K562 (cell line): Measurements from ENCODE around the gene CSNK1G1. TPM values are rescaled to one million over a fixed set of nuclear protein-coding genes. Genes with fewer than 3 reads are reported as not detected.

Experiments
- ADNP ChIP-seq: fragments of 200-800 bp; sonication (Bioruptor generic); IDR thresholded peaks from 2 replicates; pipeline ENCODE4 v1.6.1; 2016; ENCODE audit warnings: missing genetic modification characterization, missing compliant biosample characterization
- ATF3 ChIP-seq, 2 experiments: fragments of 450-650 bp in 1 of 2; sonication (generic) in 1 of 2; formaldehyde crosslinking in 1 of 2; IDR thresholded peaks in 1 of 2; conservative IDR thresholded peaks in 1 of 2; 2 replicates each; pipeline versions ENCODE4 v1.6.1 to v1.8.1; 2016 to 2023; ENCODE audit warnings: mild to moderate bottlenecking in 2 of 2, moderate library complexity in 2 of 2, inconsistent platforms in 1 of 2, missing genetic modification reagents in 1 of 2
- DACH1 ChIP-seq: fragments of 450-650 bp; IDR thresholded peaks from 2 replicates; pipeline ENCODE4 v1.6.1; 2018; ENCODE audit not compliant: partially characterized antibody
- DDX20 ChIP-seq: fragments of 450-650 bp; IDR thresholded peaks from 2 replicates; pipeline ENCODE4 v1.6.1; 2016; ENCODE audit warnings: missing genetic modification characterization, low read depth, mild to moderate bottlenecking, missing compliant biosample characterization, moderate library complexity
- FOXM1 ChIP-seq, 2 experiments: fragments of 450-650 bp in 1 of 2; sonication (generic) in 1 of 2; formaldehyde crosslinking in 1 of 2; IDR thresholded peaks; 2 replicates each; pipeline versions ENCODE4 v1.6.1 to v1.9.0; 2017 to 2022; ENCODE audit warnings: low read depth in 2 of 2, mild to moderate bottlenecking in 2 of 2, missing genetic modification reagents in 1 of 2, moderate library complexity in 1 of 2
- HNRNPL ChIP-seq: fragments of 200-400 bp; formaldehyde crosslinking; IDR thresholded peaks from 2 replicates; pipeline ENCODE4 v1.6.1; 2017; ENCODE audit warnings: low read depth, mild to moderate bottlenecking, low read length
- MTA2 ChIP-seq: fragments of 450-650 bp; IDR thresholded peaks from 2 replicates; pipeline ENCODE4 v1.6.1; 2016; ENCODE audit warnings: low read depth
- SREBF1 ChIP-seq: fragments of 150-350 bp; IDR thresholded peaks from 2 replicates; pipeline ENCODE4 v1.6.1; 2014; ENCODE audit warnings: antibody characterized with exemption, low read depth, low read length, borderline replicate concordance
- TGIF2 ChIP-seq: sonication (generic); formaldehyde crosslinking; IDR thresholded peaks from 2 replicates; pipeline ENCODE4 v1.8.1; 2022; ENCODE audit warnings: mild to moderate bottlenecking, missing genetic modification reagents, moderate library complexity
- ZBTB7A ChIP-seq: IDR thresholded peaks from 2 replicates; pipeline ENCODE4 v1.6.1; 2011; ENCODE audit warnings: low read depth, mild to moderate bottlenecking, low read length, moderate library complexity, borderline replicate concordance; ENCODE audit not compliant: control insufficient read depth
- ZC3H4 ChIP-seq: sonication (generic); formaldehyde crosslinking; IDR thresholded peaks from 2 replicates; pipeline ENCODE4 v1.9.0; 2021; ENCODE audit warnings: missing genetic modification reagents, borderline replicate concordance
- ZNF133 ChIP-seq: fragments of 250-450 bp; sonication (Bioruptor Pico); IDR thresholded peaks from 2 replicates; pipeline ENCODE4 v1.4.0; 2020; ENCODE audit warnings: mild to moderate bottlenecking
- ZNF165 ChIP-seq: fragments of 250-450 bp; sonication (Bioruptor Pico); IDR thresholded peaks from 2 replicates; pipeline ENCODE4 v1.4.0; 2020; ENCODE audit warnings: borderline replicate concordance
- ZNF23 ChIP-seq: fragments of 250-450 bp; sonication (Bioruptor Pico); IDR thresholded peaks from 2 replicates; pipeline ENCODE4 v1.4.0; 2020; ENCODE audit warnings: mild to moderate bottlenecking
- ZNF232 ChIP-seq: sonication (generic); formaldehyde crosslinking; IDR thresholded peaks from 2 replicates; pipeline ENCODE4 v1.8.0; 2022; ENCODE audit warnings: mild to moderate bottlenecking, missing genetic modification reagents
- polyA plus RNA-seq, 8 experiments: library from polyadenylated mRNA; depleted of rRNA in 4 of 8; stranded (reverse) in 5 of 8; unstranded in 3 of 8; fragments of >200 nt; fragmentation: Nextera tagmentation in 2 of 8; fragmentation: Illumina TruSeq in 1 of 8; extraction: Ambion mirVana in 2 of 8; extraction: Trizol in 1 of 8; gene quantifications; 2 replicates each; pipeline versions ENCODE4 v1.2.1 to v1.2.3, GENCODE V29; 2011 to 2014; ENCODE audit warnings: inconsistent platforms in 1 of 8, missing spikeins in 1 of 8
- total RNA-seq, 7 experiments: library from RNA; depleted of rRNA in 6 of 7; stranded (reverse); fragments of >200 nt in 6 of 7; fragmentation: Illumina TruSeq in 2 of 7; extraction: Trizol in 2 of 7; gene quantifications; 2 replicates each; pipeline versions ENCODE4 v1.2.1 to v1.2.3, GENCODE V29; 2011 to 2021; ENCODE audit warnings: low replicate concordance in 1 of 7
- TF ChIP-seq, protein P1 (sequence below), 2 experiments: fragments of 450-650 bp; IDR thresholded peaks; 2 replicates each; pipeline ENCODE4 v1.6.1; 2016; ENCODE audit warnings: mild to moderate bottlenecking in 2 of 2, borderline replicate concordance in 1 of 2, low read depth in 1 of 2, moderate library complexity in 1 of 2

Gene CSNK1G1
- total and polyA plus RNA-seq, 9 of the 15 experiments (the other 6 are each of a cell fraction or from before 2014, with no cell fraction given), result 4.5 to 18.5 (median 9.5) TPM

- TF ChIP-seq, protein P1, sequence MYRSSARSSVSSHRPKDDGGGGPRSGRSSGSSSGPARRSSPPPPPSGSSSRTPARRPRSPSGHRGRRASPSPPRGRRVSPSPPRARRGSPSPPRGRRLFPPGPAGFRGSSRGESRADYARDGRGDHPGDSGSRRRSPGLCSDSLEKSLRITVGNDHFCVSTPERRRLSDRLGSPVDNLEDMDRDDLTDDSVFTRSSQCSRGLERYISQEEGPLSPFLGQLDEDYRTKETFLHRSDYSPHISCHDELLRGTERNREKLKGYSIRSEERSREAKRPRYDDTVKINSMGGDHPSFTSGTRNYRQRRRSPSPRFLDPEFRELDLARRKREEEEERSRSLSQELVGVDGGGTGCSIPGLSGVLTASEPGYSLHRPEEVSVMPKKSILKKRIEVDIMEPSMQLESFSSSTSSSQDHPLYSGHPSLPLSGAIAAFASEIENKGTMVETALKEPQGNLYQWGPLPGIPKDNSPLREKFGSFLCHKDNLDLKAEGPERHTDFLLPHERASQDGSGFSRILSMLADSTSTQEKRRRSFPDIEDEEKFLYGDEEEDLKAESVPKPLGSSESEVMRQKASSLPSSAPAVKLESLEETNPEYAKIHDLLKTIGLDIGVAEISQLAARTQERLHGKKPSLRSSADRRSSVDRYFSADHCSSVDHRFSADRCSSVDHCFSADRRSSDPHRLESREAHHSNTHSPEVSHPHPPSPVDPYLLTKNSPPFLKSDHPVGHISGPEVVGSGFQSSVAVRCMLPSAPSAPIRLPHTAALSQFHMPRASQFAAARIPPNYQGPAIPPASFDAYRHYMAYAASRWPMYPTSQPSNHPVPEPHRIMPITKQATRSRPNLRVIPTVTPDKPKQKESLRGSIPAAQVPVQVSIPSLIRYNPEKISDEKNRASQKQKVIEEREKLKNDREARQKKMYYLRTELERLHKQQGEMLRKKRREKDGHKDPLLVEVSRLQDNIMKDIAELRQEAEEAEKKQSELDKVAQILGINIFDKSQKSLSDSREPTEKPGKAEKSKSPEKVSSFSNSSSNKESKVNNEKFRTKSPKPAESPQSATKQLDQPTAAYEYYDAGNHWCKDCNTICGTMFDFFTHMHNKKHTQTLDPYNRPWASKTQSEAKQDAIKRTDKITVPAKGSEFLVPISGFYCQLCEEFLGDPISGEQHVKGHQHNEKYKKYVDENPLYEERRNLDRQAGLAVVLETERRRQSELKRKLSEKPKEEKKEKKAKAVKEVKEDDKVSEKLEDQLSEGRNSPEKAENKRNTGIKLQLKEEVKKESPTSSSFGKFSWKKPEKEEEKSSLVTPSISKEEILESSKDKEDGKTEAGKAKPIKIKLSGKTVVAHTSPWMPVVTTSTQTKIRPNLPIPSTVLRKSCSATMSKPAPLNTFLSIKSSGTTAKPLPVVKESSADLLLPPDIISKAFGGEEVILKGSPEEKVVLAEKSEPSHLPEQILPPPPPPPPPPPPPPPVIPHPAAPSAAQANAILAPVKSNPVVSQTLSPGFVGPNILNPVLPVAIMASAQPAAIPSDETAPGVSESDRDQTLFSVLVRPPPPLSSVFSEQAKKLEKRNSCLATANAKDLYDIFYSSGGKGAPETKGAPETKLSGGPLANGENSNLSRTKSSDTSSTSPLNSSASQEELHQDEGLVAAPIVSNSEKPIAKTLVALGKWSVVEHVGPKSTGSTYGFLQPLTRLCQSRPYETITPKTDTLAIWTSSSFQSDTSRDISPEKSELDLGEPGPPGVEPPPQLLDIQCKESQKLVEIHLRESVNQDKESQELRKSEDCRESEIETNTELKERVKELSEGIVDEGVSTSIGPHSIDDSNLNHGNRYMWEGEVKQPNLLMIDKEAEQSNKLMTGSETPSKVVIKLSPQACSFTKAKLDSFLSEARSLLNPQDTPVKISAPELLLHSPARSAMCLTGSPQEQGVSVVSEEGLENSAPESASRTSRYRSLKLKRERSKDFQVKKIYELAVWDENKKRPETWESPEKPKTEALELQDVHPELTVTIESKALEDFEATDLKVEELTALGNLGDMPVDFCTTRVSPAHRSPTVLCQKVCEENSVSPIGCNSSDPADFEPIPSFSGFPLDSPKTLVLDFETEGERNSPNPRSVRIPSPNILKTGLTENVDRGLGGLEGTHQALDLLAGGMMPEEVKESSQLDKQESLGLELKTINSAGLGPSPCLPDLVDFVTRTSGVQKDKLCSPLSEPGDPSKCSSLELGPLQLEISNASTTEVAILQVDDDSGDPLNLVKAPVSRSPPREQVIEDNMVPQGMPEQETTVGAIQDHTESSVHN (IDR thresholded peaks at IDR 0.05; ENCODE audit: borderline replicate concordance in 1 of 2, low read depth in 1 of 2), result no peak
- no peak for TF ChIP-seq DDX20 (tag)
- no peak for TF ChIP-seq ZNF133 (CRISPR knock-in tag)
- no peak for TF ChIP-seq ZNF23 (CRISPR knock-in tag)
- TF ChIP-seq DACH1, result no peak
- no peak for TF ChIP-seq ZC3H4 (CRISPR knock-in tag)
- TF ChIP-seq ATF3 (IDR thresholded peaks at IDR 0.05), result no peak
- TF ChIP-seq ATF3 (CRISPR knock-in tag; conservative IDR thresholded peaks at IDR 0.05), result no peak
- no peak for TF ChIP-seq FOXM1 (IDR thresholded peaks at IDR 0.05; ENCODE audit: low read depth)
- TF ChIP-seq FOXM1 (CRISPR knock-in tag; IDR thresholded peaks at IDR 0.05; ENCODE audit: low read depth), result no peak
- TF ChIP-seq ZBTB7A, result peak; percentile 67; the same call in 1 of the 2 replicates
- TF ChIP-seq ZNF232 (CRISPR knock-in tag), result no peak
- TF ChIP-seq SREBF1, result 0 out of 2 replicates have a peak, but pooled peaks have one; percentile 38
- TF ChIP-seq HNRNPL, result no peak
- no peak for TF ChIP-seq ADNP
- TF ChIP-seq ZNF165 (CRISPR knock-in tag), result no peak
- no peak for TF ChIP-seq TGIF2 (CRISPR knock-in tag)
- peak; percentile 76 for TF ChIP-seq MTA2
These were observed at the start of gene CSNK1G1 (continued) for GRCh38 chr15:64355944-64356709.
